Right renal cortex interstitium (tissue), 3 donors: Measurements from ENCODE around the gene GGT6. TPM values are rescaled to one million over a fixed set of nuclear protein-coding genes. Genes with fewer than 3 reads are reported as not detected.

Experiments
- DNase-seq, 3 donors: peaks; one replicate each; pipeline ENCODE4 v3.0.0-alpha.2; 2013; ENCODE audit warnings: low read depth in 3 of 3, low spot score in 2 of 3
- polyA plus RNA-seq, 3 donors: library from polyadenylated mRNA; unstranded; fragments of 120-200 nt; gene quantifications; one replicate each; pipeline ENCODE4 v1.2.1, GENCODE V29; 2013; ENCODE audit not compliant: insufficient read length in 3 of 3

Gene GGT6
- polyA plus RNA-seq, 3 donors = 6.1 to 8.6 (median 7.1) TPM

DNA sequence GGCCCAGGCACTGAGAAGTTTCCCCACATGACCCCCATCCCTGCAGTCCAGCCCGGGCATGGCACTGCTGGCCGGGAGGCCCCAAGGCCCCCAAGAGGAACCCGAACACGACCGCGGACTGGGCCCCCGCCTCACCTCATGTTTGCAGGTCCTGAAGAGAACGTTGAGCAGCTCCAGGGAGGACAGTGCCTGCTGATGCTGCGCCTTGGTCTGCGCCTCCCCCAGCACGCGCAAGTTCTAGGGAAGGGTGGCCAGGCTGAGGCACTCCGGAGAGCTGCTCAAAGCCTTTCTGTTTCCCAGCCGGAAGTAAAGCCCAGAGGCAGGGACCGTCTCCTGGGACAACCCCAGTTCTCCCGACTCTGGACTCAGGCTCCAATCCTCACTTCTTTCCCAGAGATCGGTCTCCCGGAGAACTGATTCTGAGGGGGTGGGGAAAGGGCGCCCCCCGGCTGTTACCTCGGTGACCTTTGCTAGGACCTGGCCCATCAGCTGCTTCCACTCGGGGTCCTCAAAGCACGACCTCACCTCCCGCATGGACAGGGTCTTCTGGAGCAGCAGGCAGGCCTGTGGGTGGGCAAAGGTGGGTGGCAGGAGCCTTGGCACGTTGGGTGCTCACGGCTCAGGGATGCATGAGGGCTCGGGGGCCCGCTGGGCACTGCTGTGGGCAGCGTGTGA lies 18.9 kb downstream of the GGT6 start:
- DNase-seq = no peak

- no peak for DNase-seq
Observed at GRCh38 chr17:4540687-4541327, 19.6 kb downstream of the GGT6 start.

- no peak for DNase-seq
Observed at GRCh38 chr17:4540224-4540651, 20.1 kb downstream of the GGT6 start.

DNA sequence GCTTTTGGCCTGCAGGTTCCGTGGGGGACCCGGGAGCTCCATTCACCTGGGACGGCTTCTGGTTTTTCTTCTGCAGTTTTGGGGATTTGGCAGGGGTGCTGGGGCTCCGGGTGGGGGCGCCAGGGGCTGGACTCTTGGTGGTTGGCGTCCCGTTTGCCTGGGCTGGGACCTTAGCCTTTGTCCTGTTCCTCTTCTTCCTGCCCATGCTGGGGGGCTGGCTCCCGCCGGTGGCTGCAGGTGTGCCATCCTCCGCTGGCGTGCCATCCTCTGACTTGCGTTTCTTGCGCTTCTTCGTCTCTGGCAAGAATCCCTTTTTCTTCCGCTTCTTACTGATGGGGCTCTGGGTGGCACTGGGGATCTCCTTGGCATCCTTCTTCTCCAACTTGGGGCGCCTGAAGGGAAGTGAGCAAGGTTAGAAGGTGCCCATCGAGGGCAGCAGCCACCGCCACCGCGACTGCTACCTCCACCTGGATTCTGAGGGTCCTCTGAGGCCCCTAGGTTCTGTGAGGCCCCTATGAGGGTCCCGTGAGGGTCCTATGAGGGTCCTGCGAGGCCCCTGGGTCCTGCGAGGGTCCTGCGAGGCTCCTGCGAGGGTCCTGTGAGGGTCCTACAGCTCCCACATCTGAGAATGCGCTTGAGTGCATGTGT lies 20.7 kb downstream of the GGT6 start:
- DNase-seq = no peak

DNA sequence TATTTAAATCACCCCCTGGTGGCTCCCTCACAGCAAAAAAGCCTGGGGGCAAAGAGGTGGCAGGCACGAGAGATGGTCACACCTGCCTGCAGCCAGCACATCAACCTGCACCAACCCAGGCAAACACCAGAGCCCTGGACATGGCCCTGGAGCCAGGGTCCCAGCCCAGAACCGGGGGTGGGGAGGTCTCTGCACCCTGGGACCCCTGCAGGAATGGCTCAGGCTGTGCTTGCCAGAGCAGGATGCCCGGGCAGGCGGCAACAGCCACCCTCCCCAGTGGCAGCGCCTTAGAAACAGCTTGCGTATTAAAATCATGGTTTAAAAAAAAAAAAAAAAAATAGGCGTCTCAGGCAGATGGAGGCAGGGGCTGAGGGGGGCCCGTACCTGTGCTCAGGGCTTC lies 21.4 kb downstream of the GGT6 start:
- DNase-seq = no peak

- no peak for DNase-seq
Observed at GRCh38 chr17:4538236-4539002, 22.0 kb downstream of the GGT6 start.

DNA sequence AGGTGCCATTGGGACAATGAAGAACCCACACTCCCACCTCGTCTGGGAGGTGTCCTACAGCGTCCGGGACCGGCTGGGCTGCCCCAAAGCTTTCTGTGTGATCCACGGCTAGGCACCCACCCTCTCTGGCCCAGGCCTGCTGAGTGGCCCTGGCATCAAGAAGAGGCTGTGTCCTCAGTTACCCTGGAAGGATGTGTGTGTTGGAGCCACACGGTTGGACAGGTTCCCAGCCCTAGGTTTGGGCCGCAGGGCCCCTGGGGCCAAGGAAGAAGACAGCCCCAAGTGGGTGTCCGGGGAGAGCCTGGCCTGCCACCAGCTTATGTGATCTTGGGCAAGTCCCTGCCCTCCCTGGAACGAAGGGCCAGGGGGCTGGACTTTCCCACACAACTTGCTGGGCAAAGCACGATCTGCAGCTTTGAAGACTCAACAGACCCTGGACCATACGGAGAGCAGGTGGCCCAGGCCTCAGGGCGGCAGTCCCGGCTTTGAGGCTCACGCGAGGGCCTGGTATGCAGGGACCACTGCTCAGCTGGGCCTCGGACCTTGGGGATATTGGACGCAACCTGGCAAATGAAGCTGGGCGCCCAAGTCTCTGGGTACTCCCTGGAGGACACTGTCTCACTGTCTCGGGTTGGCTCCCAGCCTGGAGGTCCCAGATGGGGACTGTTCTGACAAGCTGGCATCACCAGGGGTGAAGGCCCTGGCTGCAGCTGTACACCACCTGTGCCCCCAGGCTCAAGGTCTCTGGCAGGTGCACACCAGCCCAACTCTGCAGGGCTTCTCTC lies 22.7 kb downstream of the GGT6 start:
- no peak for DNase-seq

DNA sequence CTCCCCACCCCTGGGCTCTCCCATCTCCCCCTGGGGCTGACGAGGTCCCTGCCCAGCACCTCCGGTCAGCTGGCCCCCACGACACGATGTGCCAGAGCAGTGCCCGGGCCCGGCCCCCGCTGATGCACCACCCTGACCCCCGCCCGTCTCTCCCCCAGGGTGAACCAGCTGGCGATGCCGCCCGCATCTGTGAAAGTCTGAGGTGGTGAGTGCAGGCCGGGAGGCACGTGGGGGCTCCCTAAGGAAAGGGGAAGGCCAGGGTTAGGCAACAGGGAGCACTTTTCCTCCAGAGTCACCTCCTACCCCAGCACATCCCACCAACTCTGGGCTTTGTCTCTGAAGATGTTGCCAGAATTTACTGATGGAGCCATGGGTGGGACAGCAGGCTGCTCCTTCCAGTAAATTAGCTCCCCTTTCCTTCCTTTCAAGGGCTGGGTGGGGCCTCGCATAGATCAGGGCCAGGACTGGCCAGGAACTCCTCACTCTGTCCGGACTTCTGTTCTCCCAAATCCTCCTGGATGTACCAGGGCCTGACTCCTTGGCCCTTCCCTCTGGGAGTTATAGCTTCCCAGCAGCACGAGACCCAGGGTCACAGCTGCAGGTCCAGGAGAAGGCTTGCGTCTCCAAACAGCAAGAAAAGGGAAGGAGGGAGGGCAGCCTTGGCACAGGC lies 23.5 kb downstream of the GGT6 start:
- no peak for DNase-seq

GRCh38 chr17:4536259-4536741 lies 24.1 kb downstream of the GGT6 start:
- DNase-seq = no peak

- no peak for DNase-seq
Observed at GRCh38 chr17:4535667-4536258, 24.6 kb downstream of the GGT6 start.

GRCh38 chr17:4534928-4535666 lies 25.3 kb downstream of the GGT6 start:
- DNase-seq = no peak

DNA sequence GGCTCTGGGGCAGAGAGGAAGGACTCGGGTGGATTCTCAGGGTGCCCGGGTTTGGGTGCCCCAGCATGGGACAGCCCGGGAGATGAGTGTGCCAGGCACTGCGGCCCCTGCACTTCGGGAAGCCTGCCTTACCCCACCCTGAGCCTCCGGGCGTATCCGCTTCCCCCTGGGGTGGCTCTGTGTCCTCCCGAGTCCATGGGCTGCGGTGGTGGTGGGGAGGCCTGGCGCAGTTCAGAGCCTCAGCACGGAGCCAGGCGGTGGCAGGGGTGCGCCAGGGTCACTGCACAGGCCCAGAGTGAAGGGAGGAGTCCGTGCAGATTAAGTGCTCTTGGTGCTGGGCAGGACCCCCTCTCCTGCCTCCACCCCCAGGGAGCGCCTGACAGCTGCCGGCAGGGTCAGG lies 25.9 kb downstream of the GGT6 start:
- DNase-seq = no peak

GRCh38 chr17:4533523-4534504 lies 26.6 kb downstream of the GGT6 start:
- DNase-seq = no peak

DNA sequence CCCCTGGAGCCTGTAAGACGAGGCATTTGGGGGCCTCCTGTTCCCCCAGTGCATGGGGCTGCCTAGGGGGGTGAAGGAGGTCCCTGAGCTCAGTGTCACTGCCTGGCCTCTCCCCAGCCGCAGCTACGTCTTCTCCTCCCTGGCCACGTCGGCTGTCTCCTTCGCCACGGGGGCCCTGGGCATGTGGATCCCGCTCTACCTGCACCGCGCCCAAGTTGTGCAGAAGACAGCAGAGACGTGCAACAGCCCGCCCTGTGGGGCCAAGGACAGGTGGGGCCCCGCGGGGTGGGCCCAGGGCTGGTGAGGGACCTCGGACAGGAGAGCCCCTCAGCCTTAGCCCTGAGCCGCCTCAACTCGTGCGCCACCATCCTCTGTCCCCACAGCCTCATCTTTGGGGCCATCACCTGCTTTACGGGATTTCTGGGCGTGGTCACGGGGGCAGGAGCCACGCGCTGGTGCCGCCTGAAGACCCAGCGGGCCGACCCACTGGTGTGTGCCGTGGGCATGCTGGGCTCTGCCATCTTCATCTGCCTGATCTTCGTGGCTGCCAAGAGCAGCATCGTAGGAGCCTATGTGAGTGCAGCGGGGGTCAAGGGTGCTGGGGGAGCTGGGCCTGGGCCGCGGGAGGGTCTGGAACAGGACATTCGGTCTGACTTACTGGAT lies 27.4 kb downstream of the GGT6 start:
- no peak for DNase-seq

DNA sequence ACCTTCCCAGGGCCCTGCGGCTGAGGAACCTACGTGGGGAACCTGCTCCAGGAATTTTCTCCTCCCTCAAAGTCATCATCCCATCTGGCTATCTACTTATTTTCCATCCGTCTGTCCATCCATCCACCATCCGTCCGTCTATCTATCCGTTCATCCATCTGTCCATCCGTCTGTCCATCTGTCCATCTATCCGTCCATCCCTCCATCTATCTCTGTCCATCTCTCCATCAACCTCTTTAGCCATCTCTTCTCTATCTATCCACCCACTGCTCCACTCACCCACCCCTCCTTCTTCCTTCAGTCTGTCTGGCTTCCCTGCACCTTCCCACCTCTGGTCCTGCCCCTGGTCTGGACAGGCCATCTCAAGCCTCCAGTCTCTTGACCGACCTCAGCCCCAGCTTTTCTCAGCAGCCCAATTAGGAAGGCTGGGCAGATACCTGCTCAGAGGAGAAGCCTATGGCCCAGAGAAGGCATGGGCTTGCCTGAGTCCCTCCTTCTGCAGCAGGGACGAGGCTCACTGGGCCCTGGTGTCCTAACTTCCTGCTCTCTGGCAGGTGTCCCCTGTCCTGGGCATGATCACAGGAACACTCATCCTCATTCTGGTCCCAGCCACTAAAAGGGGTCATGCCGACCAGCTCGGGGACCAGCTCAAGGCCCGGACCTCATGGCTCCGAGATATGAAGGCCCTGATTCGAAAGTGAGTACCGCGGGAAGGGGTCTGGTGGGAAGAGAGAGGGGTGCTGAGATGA lies 28.2 kb downstream of the GGT6 start:
- no peak for DNase-seq
